NCI-H345 (cell line): ENCODE results near the gene ZMAT3.
"Not testable (repeated sequence)": the region's sequence is repeated elsewhere in the genome, so short reads cannot be mapped to it uniquely, and the experiment has no call there.

Source experiments
- DNase-seq: peaks from one replicate; lab custom pipeline; 2025; lab: John Stamatoyannopoulos, UW

Gene ZMAT3

GRCh38 chr3:179068779-179069530, 2.7 kb downstream of the ZMAT3 start:
- DNase-seq = peak; percentile 40

DNA sequence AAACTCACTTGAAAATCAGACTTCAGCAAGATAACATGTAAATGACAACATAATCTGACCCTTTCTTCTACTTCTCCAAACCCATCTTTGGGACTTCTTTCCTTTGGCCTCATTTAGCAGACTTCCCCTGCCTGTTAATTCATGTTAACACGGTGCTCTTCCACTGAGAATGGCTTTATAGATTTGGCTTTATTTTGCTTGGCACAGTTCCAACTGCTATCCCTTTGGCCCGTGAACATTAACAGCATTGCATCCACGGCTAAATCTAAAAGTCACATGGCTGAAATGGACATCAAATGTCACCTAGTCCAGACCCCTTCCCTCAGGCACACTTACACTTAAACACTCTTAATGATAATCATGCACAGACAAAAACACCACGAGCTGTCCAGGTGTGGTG, 3.8 kb downstream of the ZMAT3 start:
- DNase-seq = peak; percentile 39

DNA sequence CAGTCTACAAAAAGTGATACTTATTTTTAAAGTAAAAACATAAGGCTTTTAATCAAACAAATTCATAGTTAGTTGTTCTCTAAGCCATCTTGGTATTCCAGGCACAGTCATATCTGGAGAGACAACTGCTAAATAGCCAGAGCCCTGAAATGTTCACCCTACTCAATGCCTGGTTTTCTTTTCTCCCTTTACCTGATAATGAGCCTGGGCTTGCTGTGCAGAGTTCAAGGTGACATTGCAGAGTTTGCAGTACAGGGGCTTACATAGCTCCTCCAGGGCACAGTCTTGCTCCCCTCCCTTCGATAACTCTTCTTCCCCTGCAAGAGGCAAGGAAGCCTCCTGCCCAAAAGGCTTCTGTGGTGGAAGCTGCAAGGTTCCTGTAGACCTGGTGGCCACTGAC, 4.3 kb downstream of the ZMAT3 start:
- DNase-seq = no peak

DNA sequence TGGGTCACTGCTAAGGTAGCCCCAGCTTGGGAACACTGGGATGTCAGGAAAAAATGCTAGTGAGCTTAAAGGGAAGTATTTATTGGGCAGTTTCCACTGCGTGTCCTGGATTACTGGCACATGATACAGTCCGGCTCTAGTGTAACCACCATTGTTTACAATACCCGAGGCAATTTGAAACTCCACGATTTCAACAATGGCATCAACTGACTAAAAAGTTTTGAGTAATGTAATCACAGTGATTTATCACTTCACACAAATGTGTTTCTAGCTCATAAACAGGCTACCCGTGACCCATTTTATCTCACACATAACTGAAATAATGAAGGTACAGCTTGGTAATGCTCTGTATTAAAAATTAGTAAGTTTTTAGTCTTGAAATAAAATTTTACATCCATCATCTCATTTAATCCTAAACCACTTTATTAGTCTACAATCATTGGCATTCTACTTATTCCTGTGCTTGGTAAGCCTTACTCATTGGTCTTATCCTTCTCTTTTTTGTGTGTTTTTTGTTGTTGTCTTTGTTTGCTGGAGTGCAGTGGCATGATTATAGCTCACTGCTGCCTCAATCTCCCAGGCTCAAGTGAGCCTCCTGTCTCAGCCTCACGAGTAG, 7.6 kb downstream of the ZMAT3 start:
- DNase-seq = no peak

- DNase-seq = no peak
Measured at GRCh38 chr3:179056326-179056725, 15.3 kb downstream of the ZMAT3 start.

- not testable (repeated sequence) for DNase-seq
Measured at GRCh38 chr3:179054565-179054964, 17.0 kb downstream of the ZMAT3 start.

DNA sequence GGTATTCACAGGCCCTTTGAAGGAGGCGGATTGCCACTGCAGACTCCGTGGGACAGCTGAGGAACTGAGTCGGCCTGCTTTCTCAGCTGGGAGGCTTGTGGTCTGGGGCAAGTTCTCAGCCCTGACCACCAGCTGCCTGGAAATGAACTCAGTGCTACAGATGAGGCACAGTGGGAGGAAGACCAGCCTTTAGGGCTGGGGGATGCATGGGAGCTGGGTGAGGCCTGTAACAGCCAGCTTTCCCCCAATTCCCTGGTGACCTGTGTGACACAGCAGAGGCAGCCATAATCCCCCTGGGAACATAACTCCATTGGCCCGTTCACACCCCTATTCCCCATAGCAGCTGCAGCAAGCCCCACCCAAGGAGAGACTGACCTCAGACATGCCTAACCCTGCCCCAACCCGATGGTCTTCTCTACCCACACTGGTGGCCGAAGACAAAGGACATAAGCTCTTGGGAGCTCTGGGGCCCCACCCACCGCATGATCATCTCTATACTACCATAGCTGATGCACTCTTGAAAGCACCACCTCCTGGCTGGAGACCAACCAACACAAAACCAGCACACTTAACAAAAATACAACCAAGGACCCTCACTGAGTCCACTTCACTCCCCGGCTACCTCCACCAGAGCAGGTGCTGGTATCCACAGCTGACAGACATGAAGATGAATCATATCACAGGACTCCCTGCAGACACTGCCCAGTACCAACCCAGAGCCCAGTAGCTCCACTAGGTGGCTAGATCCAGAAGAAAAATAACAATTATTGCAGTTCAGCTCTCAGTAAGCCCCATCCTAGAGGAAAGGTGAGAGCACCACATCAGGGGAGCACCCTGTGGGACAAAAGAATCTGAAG, 24.9 kb downstream of the ZMAT3 start:
- DNase-seq = peak; percentile 56

- DNase-seq = no peak
Measured at GRCh38 chr3:179045719-179046402, 25.7 kb downstream of the ZMAT3 start.

GRCh38 chr3:179038899-179039251, 32.7 kb downstream of the ZMAT3 start:
- DNase-seq = not testable (repeated sequence)

- no peak for DNase-seq
Measured at GRCh38 chr3:179038216-179038898, 33.3 kb downstream of the ZMAT3 start.

GRCh38 chr3:179037351-179037750, 34.3 kb downstream of the ZMAT3 start:
- DNase-seq = no peak

GRCh38 chr3:179036626-179037300, 34.8 kb downstream of the ZMAT3 start:
- no peak for DNase-seq

DNA sequence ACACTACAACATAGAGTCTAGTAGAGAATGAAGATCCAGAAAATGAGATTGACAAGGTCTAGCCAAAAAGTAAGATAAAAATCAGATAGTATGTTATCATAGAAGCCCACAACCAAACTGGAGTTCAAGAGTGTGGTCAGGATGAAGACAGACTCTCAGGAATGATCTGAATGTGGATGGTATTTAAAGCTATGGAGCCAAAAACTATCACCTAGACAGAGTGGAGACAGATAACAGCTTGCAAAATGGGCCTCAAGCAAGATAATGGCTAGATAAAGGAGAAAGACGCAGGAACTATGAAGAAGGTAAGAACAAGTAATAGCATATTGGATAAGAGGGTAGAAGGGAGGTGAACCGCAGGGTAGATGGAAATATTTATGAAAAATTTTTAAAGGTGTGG, 35.4 kb downstream of the ZMAT3 start:
- DNase-seq = no peak

DNA sequence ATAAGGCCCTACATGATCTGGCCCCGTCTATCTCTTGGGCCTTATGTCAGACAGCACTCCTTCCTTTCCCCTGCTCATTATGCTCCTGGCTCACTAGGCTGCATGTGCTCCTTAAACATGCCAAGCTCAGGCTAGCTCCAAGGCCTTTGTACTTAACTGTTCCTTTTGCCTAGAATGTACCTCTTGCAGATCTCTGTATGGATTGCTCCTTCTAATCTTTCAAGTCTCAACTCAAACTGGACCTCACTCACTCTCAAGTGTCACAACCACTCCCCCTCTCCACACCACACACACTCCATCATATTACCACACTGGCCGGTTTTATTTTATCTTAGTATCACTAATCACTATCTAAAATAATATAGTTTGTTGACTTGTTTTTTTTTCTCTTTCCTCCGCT, 36.4 kb downstream of the ZMAT3 start:
- no peak for DNase-seq

DNA sequence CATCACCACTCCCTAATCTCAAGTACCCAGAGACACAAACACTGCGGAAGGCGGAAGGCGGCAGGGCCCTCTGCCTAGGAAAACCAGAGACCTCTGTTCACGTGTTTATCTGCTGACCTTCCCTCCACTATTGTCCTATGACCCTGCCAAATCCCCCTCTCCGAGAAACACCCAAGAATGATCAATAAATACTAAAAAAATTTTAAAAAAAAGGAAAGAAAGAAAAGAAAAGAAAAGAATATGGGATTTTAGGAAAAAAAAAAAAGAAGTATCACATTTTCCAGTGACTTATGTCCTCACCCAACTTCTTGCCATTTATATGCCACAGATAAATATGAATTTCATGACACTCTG, 38.3 kb downstream of the ZMAT3 start:
- not testable (repeated sequence) for DNase-seq

GRCh38 chr3:179032454-179033303, 38.9 kb downstream of the ZMAT3 start:
- DNase-seq = not testable (repeated sequence)

DNA sequence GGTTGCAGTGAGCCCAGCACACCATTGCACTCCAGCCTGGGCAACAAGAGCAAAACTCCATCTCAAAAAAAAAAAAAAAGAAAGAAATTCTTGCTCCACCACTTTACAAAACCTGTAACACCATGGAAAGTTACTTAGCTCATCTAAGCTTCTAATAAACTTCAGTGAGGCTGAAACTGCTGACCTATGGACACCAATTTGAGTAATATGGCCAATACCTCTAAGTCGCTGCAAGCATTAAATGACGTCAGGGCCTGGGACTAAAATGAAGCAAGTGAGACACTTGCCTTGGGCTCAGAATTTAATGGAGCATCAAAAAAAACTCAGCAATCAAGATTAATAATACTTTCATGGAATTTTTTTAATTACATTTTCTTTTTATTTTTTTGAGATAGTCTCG, 42.5 kb downstream of the ZMAT3 start:
- no peak for DNase-seq

GRCh38 chr3:179028408-179028807, 43.2 kb downstream of the ZMAT3 start:
- DNase-seq = no peak

DNA sequence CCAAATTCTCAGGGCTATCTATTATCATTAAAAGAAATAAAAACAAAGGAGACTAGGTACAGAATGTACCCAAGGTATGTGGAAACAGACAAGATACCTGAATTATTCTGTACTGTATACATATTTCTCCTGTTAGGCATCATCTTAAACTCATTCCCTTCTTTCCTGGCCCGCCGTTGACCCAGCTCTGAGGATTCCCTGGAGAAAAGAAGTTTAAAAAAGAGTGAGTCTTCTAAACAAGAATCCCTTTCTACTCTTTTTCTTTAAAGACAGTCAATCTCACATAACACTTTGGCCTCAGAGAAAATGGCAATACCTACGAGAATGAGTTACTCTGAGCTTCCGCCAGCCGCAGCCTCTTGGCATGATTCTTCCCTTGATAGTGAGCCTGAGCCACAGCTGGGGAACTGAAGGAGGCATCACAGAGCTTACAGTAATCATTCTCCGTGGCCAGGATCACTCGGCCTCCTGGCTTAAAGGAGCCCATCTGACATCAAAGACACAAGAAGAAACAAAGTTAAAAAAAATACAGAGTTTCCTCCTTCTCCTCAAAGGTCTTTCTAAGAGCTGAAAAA, 44.2 kb downstream of the ZMAT3 start:
- DNase-seq = no peak

DNA sequence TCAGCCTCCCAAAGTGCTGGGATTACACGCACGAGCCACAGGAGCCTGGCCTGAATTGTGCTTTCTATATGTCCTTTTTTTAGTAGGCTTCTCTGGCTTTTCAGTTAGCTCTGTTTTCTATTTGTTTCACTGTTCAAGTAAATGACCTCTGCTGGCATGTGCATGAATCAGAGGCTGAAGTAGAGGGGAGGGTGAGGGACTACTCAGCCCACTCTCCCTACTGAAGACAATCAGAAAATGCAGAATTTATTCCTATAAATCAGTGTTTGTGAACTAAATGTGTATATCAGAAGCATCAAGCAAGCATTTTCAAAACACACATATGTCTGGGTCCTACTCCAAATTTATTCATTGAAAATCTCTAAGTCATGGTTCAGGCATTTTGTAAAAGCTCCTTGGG, 45.0 kb downstream of the ZMAT3 start:
- DNase-seq = no peak
